ENCODE measurements around the gene PLPP6. TPM values are rescaled to one million over a fixed set of nuclear protein-coding genes. Genes with fewer than 3 reads are reported as not detected.

Gene PLPP6
- total and polyA plus RNA-seq, 2 of the 13 experiments (the other 11 are each of a cell fraction or from before 2014, with no cell fraction given): 12.1 to 15.5 TPM

DNA sequence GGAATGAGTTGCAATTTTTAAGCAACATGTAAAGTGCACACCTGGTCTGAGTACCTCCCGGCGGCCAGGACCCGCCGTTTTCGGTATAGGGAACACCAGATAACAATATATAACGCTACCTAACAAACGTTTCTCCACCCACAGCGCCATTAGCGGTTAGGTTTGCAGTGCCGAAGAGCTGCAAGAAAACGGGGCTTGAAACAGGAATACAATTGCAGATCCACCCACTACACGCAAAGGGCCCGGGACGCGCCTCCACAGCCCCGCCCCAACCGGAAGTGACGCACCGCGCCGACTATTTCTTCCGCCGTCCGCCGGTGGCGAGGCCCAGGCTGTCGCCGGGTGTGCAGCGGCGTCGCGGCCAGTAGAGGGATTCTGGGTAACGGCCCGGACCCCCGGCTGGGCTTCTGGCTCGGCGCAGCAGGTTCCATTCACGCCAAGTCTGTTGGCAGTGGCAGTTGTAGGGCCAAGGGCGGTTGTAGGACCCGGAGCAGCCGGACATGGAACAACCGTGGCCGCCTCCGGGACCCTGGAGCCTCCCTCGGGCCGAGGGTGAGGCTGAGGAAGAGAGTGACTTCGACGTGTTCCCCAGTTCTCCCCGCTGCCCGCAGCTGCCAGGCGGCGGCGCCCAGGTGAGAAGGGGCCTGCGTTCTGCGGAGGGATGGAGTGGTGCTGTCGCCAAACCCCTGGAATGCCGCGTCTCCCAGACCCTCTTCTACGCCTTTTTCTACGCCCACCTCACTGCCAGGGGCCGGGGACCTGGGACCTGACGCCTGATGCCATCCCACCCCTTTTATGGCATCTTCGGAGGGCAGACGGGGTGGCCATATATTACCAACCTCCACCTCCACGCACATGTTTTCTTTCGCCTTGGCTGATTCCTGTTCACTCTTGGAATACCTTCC, 17.4 kb downstream of the PLPP6 start, which contains the start of gene CDC37L1 (continued):
- 0 out of 2 replicates have a peak, but pooled peaks have one; percentile 32 for TF ChIP-seq IKZF5 (CRISPR knock-in tag; IDR thresholded peaks at IDR 0.05)
- TF ChIP-seq, protein P1, sequence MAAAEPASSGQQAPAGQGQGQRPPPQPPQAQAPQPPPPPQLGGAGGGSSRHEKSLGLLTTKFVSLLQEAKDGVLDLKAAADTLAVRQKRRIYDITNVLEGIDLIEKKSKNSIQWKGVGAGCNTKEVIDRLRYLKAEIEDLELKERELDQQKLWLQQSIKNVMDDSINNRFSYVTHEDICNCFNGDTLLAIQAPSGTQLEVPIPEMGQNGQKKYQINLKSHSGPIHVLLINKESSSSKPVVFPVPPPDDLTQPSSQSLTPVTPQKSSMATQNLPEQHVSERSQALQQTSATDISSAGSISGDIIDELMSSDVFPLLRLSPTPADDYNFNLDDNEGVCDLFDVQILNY (CRISPR knock-in tag; conservative IDR thresholded peaks at IDR 0.05): 0 out of 2 replicates have a peak, but pooled peaks have one; percentile 51
- no peak for TF ChIP-seq FOXP1 (IDR thresholded peaks at IDR 0.05)
- TF ChIP-seq FOXP1 (CRISPR knock-in tag; IDR thresholded peaks at IDR 0.05): 0 out of 2 replicates have a peak, but pooled peaks have one; percentile 31
- peak; percentile 88 for TF ChIP-seq HDAC1 (CRISPR knock-in tag; IDR thresholded peaks at IDR 0.05)
- TF ChIP-seq, protein P2, sequence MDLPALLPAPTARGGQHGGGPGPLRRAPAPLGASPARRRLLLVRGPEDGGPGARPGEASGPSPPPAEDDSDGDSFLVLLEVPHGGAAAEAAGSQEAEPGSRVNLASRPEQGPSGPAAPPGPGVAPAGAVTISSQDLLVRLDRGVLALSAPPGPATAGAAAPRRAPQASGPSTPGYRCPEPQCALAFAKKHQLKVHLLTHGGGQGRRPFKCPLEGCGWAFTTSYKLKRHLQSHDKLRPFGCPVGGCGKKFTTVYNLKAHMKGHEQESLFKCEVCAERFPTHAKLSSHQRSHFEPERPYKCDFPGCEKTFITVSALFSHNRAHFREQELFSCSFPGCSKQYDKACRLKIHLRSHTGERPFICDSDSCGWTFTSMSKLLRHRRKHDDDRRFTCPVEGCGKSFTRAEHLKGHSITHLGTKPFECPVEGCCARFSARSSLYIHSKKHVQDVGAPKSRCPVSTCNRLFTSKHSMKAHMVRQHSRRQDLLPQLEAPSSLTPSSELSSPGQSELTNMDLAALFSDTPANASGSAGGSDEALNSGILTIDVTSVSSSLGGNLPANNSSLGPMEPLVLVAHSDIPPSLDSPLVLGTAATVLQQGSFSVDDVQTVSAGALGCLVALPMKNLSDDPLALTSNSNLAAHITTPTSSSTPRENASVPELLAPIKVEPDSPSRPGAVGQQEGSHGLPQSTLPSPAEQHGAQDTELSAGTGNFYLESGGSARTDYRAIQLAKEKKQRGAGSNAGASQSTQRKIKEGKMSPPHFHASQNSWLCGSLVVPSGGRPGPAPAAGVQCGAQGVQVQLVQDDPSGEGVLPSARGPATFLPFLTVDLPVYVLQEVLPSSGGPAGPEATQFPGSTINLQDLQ (CRISPR knock-in tag; IDR thresholded peaks at IDR 0.05): no peak
- no peak; the same call in 1 of the 2 replicates for TF ChIP-seq ZNF83 (CRISPR knock-in tag; IDR thresholded peaks at IDR 0.05; ENCODE audit: borderline replicate concordance)
- TF ChIP-seq ZFP36 (IDR thresholded peaks at IDR 0.05; ENCODE audit: borderline replicate concordance, low read depth, low read length, partially characterized antibody): no peak
- no peak; the same call in 1 of the 2 replicates for TF ChIP-seq PAXIP1 (CRISPR knock-in tag; conservative IDR thresholded peaks at IDR 0.05)
- TF ChIP-seq ZNF570 (CRISPR knock-in tag; IDR thresholded peaks at IDR 0.05; ENCODE audit: borderline replicate concordance): no peak
- no peak; the same call in 1 of the 2 replicates for TF ChIP-seq ZNF816 (CRISPR knock-in tag; IDR thresholded peaks at IDR 0.05; ENCODE audit: borderline replicate concordance)
- TF ChIP-seq HOXD1 (CRISPR knock-in tag; IDR thresholded peaks at IDR 0.05): peak; percentile 72; the same call in 1 of the 2 replicates
- peak; percentile 88 for TF ChIP-seq ATF7-NPFF (CRISPR knock-in tag; IDR thresholded peaks at IDR 0.05; ENCODE audit: low read depth)
- TF ChIP-seq TSC22D2 (CRISPR knock-in tag; IDR thresholded peaks at IDR 0.05; ENCODE audit: borderline replicate concordance): no peak; the same call in none of the 2 replicates
- TF ChIP-seq FOXJ3 (CRISPR knock-in tag; IDR thresholded peaks at IDR 0.05; ENCODE audit: borderline replicate concordance): peak; percentile 71; the same call in 1 of the 2 replicates
- peak; percentile 40; the same call in 1 of the 2 replicates for TF ChIP-seq THAP8 (CRISPR knock-in tag; IDR thresholded peaks at IDR 0.05; ENCODE audit: borderline replicate concordance)

Data from HepG2 (cell line).